ENCODE measurements around the gene MAP2K7.
"Not testable (repeated sequence)": the region's sequence is repeated elsewhere in the genome, so short reads cannot be mapped to it uniquely, and the experiment has no call there.

MAP2K7 gene

DNA sequence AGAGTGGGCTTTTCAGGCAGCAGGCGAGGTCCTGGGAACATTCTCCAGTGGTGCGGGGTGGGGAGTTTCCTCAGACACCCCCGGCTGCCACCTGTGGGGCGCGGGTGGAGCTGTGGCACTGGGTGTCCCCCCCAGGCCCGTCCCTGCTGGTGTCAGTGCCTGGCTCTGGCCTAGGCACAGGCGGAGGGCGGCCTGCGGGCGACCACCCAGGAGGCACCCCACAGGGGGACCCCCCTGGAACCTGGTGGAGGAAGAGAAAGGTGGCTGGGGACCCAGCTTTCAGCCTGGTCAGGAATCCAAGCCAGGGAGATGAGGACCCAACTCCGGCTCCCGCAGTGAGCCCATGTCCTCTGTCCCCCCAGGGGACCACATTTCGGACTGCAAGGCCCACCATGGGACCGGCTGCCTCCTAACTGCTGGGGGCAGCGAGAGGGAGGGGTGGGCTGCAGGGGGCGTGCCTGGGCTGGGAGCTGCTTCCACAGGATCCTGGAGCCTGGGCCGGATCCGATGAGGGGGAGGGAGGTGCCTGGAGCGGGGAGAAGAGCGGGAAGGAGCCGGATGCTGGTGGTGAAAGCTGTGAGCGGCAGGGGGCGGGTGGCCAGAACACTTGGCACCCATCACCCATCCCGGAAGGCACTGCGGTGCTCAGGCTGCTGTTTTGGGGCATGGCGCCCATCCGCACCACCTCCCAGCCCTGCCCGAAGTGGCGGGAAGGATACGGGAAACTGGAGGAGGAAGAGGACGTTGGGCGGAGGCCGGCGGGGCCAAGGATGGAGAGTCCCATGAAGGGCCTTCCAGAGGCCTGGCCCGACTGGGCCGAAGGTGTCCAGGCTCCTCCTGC, 27.8 kb downstream of the MAP2K7 start:
- DNase-seq (ENCODE audit: low spot score): no peak

DNA sequence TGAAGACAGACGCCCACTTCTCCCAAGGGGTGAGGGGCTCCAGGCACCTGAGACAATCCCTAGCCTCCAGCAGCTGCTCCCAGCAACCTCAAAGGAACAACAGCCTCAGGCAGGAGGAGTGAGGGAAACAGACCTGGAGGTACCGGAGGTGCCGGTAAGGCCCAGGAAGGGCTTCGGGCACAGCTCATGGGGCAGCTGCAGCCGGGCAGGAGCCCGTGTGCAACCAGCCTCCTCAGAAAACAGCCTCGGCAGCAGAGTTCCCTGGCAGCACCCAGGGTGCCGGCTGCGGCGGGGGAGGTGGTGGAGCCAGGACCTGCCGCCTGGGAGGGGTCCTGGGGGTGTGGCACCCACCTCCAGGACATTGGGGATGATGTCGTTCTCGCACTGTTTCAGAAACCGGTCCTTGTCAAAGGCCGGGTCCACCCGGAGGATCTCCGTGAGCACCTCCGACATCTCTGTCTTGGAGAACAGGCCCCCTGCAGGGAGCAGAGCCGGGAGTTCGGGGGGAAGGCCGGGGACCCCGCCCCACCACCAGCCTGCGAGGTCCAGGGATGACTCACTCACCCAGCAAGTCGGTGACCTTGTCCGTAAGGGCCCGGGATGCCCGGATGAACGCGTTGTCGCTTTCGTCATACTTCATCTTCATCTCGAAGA, 28.7 kb downstream of the MAP2K7 start:
- DNase-seq (ENCODE audit: low spot score): no peak

DNA sequence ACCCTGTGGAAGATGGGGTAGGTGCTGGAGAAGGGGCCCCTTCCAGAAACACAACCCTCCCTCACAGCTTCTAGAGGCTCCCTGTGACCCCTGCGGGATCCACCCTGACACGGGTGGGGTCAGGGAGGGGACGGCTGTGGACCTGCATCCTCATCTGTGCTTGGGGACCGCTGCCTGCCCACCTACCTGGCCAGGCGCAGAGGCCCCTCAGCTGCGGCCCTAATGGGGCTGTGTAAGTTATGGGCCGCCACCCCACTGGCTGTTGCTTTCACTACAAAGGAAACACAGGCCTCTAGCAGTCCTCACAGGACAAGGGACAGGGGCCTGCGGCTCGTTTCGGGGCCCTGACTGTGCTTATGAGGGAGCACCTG, 29.2 kb downstream of the MAP2K7 start:
- no peak for DNase-seq (ENCODE audit: low spot score)

DNA sequence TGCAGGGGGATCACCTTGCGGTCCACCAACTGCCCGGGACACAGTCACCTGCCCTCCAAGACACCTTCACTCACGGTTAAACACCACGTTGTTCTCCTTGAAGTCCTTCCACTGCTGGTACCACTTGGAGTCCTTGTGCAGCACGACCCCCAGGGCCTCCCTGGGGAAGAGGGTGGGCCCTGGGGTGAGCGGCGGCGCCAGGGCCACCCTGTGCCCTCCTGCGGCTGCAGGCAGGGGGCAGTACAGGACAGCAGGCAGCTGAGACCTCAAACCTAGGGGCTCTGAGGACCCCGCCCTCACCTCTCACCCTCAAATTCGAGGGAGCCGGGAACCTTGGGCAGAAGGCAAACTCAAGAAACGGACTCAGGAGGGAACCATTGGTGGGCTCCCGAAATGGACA, 29.7 kb downstream of the MAP2K7 start:
- DNase-seq (ENCODE audit: low spot score): no peak

DNA sequence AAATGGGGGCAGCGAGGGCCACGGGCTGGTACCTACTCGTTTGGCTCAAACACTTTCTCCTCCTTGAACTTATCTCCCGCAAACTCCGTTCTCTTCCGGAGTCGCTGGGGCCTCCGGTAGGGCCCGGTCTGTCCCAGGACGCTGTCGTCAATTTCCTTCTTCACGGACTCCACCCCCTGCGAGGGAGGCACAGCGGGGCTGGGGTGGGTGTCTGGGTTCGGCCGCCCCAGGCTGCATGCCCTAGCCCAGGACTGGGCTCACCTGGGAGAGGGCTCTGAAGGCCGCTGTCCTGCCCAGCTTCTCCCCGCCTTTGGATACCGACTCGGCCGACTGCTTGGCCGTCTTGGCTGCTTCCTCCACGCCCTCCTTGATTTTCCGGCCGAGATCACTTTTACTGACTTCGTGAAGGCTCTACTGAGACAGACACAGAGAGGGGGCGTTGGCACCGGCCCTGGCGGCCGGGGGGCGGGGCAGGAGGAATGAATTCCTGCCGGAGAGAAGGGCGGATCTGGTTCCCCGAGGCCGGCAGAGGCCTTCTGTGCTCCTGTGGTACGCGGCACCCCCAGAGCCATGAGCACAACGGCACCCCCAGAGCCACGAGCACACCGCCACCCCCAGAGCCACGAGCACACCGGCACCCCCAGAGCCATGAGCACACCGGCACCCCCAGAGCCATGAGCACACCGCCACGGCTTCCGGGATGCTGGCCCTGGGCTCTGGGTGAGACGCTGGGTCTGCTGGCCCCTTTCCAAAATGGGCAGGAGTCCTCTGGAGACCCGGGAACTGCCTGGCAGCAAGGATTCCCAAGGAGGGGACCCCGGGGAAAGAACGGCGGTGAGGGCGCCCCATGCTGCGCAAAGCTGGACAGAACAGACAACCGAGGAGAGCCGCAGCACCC, 30.4 kb downstream of the MAP2K7 start:
- no peak for DNase-seq (ENCODE audit: low spot score)

DNA sequence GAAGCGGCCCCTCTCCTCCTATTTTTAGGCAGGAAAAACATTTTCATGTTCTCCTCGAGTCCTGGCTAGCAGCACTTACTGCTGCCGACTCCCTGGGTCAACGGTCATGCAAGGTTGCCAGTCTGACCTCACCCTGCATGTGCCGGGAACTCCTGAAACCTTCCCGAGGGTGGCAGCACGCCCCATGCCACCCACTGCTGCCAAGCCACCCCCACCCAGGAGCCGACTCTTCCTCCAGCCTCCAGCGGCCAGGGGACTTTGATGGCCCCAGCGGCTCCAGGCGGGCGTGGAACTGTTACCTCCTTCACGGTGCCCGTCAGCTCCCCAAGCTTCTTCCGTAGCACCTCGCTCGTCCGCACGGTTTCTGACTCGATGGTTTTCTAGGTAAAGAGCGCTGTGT, 31.1 kb downstream of the MAP2K7 start:
- DNase-seq (ENCODE audit: low spot score): no peak

DNA sequence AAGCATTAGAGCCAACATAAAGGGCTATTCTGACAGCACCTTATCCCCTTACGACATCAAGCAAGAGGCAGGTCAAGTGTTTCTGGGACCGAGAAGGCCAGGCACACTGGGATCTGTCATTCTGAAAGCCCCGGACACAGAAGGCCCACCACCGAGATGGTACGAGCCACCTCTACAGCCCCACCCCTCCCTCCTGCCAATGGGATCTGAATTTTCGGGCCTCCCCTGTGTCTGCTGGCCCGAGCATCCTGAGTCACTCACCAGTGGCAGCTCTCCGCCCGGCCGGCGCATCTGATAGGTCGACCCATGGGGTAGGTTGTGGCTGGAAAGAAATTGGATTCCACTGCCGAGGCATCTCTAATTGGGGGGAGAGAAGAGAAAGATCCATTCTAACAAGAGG, 37.2 kb downstream of the MAP2K7 start:
- no peak for DNase-seq (ENCODE audit: low spot score)

DNA sequence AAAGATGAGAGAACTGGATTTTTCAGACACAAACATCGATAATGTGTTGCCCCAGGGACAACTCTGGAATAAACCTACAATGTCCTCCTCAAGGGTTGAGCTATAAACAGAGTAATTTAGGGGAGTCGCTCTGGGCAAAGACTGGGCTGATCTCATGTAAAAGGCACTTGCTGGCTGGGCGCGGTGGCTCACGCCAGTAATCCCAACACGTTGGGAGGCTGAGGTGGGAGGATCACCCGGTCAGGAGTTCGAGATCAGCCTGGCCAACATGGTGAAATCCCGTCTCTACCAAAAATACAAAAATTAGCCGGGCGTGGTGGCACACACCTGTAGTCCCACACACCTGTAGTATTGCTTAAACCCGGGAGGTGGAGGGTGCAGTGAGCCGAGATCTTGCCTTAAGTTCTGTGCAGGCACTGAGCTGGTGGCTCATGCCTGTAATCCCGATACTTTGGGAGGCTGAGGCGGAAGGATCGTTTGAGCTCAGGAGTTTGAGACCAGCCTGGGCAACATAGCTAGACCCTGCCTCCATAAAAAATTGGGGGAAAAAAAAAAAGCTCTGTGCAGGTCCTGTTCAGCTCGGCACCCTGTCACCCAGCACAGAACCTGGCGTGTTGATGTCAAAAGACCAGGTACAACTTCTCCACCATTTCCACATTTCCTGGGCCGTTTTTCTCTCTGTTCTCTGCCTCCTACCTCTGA, 38.4 kb downstream of the MAP2K7 start:
- DNase-seq (ENCODE audit: low spot score): no peak

DNA sequence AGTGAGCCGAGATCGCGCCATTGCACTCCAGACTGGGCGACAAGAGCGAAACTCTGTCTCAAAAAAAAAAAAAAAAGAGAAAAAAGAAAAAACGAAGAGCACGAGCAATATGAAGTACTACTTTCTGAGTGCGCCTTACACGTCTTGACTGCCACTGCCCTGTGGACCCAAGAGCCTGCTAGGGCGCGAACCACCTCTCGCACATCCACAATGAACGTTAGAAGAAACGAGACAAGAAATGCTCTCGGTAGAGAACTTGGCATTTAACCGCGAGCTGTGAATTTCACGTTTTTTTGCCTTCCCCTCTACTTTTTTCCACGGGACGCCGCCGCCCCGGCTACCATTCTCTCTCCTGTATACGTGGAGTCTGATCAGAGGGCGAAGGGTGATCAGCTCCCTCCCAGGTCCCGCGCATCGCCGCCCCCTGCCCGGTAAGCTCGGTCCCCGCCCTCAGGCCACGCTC, 39.3 kb downstream of the MAP2K7 start:
- DNase-seq (ENCODE audit: low spot score): no peak

DNA sequence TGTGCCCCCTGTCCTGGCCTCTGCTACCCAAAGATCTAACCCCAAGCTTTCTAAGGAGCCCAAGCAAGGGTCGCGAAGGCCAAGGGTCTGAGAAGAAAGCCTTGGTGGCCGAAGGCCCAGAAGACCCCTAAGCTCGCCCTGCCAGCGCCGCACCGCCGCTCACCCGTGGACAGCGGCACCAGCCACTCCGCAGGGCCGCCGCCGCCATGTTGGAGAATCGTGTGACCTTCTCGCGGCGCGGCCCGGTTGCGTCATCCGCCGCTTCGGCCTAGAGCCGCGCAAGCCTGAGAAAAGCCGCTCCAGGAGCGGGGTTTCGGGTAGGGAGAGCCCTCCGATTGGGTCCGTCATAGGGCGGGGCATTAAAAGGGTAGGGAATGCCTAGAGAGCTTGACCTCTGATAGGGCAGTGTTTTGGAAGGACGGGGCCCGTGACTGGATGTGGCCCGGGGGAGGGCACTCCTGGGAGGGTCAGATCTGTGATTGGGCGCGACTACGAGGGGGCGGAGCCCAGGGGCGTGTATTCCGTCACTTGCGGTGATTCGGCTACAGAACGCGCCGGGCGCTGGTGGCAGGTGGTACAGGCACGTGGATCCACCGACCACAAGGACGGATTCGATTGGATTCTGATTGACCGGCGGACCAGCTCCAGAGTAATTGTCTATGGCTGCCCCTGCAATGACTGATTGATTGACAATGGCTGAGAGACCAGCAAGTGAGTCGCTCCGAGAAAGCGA, 39.9 kb downstream of the MAP2K7 start, which contains the start of gene TIMM44:
Gene TIMM44 (minus strand): TSS at position 223 of the 733 bp plus-strand sequence. CDS start 15 bp downstream, at position 208.
- peak; percentile 99 for DNase-seq (ENCODE audit: low spot score)

DNA sequence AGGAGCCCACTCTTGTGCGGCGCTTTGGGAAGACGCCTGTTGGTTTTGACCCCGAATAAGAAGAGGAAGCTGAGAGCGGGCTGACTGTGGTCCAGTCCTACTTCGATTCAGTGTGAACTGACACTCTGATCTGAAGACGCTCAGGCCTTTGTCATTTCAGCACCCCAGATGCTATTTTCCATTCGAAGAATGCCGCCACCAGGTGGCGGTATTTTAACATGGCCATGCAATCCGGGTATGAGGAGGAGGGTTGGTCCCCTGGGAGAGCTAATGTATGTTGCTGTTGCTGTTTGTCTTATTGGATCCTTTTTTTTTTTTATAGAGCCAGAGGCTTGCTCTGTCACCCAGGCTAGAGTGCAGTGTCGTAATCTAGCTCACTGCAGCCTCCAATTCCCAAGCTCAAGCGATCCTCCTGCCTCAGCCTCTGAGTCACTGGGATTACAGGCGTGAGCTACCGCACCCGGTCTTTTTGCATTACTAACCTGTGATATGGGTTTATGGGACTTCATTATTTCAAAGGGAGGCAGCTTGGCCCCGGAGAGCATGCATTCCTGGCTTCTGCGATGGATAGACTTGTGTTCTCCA, 40.6 kb downstream of the MAP2K7 start:
- DNase-seq (ENCODE audit: low spot score): peak; percentile 81

DNA sequence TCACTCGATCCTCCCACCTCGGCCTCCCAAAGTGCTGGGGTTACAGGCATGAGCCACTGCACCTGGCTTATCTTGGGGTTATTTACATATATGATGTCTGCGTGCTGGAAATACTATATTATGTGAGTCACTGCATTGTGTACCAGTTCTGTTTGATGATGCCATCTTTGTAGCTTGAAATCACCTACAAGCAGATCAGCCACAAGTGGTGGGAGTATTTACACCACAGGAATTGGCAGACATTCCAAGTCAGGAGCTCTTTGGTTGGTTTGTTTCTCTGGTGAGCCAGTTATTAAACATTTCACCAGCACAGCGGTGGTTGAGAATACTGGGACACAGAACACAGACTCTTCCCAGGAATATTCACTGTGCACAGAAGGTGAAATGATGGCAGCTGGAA, 44.3 kb downstream of the MAP2K7 start:
- no peak for DNase-seq (ENCODE audit: low spot score)

DNA sequence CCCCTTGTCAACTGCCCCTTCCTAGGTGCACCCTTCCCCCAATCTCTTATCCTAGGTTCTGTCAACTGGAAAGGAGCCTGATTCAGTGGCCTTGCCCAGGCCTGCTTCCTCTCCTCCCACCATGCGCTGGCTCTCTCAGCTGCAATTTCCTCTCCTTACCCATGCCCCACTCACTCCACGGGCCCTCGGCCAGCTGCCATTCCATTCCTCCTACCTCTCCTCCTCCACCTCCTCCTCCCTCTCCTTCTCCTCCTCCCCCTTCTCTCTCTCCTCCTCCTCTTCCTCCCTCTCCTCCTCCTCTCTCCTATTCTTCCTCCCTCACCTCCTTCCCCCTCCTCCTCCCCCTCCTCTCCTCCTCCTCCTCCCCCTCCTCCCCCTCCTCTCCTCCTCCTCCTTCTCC, 49.4 kb downstream of the MAP2K7 start:
- no peak for DNase-seq (ENCODE audit: low spot score)

DNA sequence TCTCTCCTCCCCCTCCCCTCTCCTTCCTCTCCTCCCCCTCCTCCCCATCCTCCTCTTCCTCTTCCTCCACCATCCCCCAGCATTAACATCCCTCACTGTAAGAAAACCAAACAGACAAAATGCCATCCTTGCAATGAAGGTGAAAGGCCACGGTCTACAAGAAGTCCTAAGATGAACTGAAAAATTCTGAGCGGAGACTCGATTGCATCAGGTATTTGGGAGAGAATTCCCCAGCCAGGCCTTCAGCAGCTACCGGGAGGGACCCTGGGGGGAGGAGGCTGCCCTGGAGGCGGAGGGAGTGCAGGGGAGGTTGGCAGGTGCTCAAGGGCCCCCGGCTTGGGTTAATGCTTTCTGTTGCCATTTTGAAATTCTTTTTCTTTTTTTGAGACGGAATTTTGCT, 49.9 kb downstream of the MAP2K7 start:
- no peak for DNase-seq (ENCODE audit: low spot score)

DNA sequence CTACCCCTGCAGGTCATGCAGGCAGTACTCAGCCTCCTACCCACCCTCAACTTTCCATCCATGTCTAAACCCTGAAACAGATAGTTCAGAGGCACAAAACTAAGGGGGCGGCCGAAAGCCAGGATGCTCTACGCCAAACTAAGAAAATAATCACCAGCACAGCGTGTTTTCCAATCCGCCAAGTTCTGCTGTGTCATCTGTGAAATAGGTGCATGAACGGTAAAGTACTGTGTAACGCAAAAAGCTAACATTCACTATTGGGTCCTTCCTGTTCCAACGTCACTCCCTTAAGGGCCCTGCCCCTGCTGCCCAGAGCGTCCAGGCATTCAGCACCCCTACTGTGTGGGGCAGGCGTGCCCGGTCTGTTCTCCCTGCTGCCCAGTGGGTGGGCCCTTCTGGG, 52.0 kb downstream of the MAP2K7 start:
- DNase-seq (ENCODE audit: low spot score): no peak

DNA sequence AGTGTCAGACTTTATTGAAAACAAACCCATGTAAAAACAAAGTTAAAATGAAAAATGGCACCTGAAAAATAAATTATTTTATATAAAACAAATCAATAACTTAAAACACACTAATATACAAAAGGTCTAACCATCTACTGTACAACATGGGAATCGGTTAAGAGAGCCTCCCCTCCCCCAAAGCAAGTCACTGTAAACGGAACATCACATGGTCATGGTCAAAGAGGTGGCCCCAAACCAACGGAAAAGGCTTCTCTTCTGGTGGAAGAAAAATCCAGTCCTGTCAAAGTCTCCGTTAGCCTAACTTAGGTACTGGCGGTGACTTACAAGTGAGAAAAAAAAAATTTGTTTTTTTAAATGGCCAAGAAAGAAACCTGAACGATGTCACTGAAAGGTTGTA, 55.5 kb downstream of the MAP2K7 start:
- no peak for DNase-seq (ENCODE audit: low spot score)

DNA sequence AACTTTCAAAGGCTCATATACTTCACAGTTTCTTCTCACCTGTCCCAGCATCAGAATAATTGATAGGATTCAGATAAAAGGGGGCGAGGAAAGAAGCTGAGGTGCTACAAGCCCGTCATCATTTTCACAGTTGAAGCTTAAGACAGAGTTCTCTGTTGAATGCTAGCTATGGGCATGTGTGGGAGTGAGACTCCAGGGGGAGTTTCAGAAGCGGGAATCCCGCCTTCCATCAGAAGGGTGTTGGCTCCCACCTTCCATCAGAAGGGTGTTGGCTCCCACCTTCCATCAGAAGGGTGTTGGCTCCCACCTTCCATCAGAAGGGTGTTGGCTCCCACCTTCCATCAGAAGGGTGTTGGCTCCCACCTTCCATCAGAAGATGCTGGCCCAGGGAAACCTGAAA, 57.4 kb downstream of the MAP2K7 start:
- DNase-seq (ENCODE audit: low spot score): not testable (repeated sequence)

DNA sequence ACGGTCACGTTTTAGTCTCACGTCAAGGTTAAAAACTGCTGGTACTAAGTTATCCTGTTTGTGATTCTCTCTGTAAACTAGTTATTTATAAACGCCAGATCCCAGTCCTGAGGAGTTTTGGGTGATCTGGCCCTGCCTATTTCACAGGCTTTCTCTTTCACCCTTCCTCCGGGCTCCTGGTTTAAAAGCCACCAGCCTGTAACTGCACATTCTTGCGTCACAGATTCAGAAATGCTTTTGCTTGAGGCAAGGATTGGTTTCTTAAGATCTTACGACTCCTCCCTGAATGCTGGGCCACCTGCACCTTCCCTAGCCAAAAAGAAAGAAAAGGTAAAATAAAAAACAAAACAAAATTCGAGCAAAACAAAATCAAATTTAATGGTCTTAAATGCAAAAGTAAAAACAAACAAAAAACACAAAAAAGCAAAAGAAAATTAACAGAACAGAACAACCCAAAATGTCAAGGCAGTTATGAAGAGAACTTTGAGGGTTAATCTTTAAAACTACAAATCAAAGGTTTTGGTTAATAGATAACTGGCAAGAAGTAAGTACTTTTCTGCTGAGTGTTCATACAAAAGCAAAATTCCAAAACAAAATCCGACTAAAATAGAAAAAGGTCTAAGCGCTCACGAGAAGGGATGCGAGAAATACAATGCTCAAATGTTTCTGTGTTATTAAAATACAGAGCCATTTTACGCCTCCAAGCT, 58.4 kb downstream of the MAP2K7 start:
- DNase-seq (ENCODE audit: low spot score): no peak

DNA sequence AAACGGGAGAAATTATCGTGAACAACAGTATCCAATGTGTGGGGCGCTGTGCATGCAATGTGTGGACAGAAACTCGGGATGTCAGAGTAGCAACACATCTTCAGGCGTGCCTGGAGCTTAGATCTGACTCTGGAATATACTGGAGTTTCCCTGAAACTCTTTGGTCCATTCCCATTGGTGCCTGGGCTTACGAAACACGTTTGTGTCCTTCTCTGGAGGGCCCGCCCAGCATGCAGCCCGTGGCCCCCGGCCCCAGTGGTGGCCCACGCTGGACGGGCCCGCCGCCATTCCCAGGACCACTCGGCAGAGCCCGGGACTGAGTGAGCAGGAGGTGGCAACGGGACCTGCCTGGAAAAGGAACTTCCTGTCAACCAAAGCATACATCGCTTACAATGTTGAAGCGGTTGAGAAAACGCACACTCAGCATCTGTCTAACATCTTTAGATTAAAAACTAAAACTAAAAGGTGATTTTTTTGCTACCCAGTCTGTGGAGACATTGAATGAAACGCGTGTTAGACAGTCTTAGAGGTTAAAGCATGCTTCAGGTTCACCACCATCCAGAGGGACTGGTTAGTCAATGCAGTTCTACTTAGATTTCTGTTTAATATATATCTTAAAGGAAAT, 59.1 kb downstream of the MAP2K7 start:
- DNase-seq (ENCODE audit: low spot score): no peak

DNA sequence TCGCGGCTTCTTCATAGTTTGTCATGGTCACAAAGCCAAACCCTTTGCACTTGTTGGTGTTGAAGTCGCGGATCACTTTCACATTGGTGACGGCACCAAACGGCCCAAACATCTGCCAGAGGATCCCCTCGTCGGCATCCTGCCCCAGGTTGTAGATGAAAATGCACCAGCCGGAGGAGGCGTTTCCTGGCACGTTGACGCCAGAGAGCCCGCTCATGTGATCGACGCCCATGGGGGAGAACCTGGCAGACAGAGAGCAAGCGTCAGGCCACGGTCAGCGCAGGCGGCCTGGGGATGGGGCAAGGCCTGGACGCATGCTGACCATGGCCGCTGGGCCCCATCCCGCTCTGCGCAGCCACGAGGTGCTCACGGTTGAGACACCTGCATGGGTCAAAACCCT, 59.9 kb downstream of the MAP2K7 start:
- no peak for DNase-seq (ENCODE audit: low spot score)
